ENCODE results near the gene DPY19L2.
"Not testable (repeated sequence)": the region's sequence is repeated elsewhere in the genome, so short reads cannot be mapped to it uniquely, and the experiment has no call there.

- not testable (repeated sequence) for TF ChIP-seq POLR2A (IDR thresholded peaks at IDR 0.05; ENCODE audit: low read depth); CTCF (IDR thresholded peaks at IDR 0.05); EP300 (IDR thresholded peaks at IDR 0.05)
Observed at GRCh38 chr12:63572038-63572437, 96.3 kb downstream of the DPY19L2 start.

All from esophagus muscularis mucosa (tissue), 4 donors.